BJ (cell line): ENCODE data around the gene TMEM235. TPM values are rescaled to one million over a fixed set of nuclear protein-coding genes. Genes with fewer than 3 reads are reported as not detected.

Source experiments
- CTCF ChIA-PET: fragments of 350-600 bp; formaldehyde crosslinking; extraction: SDS; loops from one replicate; lab custom pipeline; 2021; ENCODE audit warnings: antibody characterized with exemption, inconsistent platforms; lab: Yijun Ruan, JAX
- POLR2A ChIA-PET: fragments of 300-600 bp; sonication (Branson Sonifier 250); formaldehyde crosslinking; extraction: SDS; loops from one replicate; lab custom pipeline; 2021; ENCODE audit warnings: antibody characterized with exemption; lab: Charles Lee
- DNase-seq: peaks from one replicate; pipeline ENCODE4 v3.0.0-alpha.2; 2011; ENCODE audit warnings: low read depth
- H3K27me3 ChIP-seq: 2 replicates; pipeline ENCODE4 v1.6.0; 2011; ENCODE audit warnings: low read length; ENCODE audit not compliant: control insufficient read depth, insufficient read depth
- H3K36me3 ChIP-seq: 2 replicates; pipeline ENCODE4 v1.5.1; 2011; ENCODE audit warnings: low read length; ENCODE audit not compliant: control insufficient read depth, insufficient read depth
- H3K4me3 ChIP-seq: 2 replicates; pipeline ENCODE4 v1.5.1; 2011; ENCODE audit warnings: low read depth, mild to moderate bottlenecking, control low read depth, low read length
- polyA plus RNA-seq: library from polyadenylated mRNA; depleted of rRNA; stranded (reverse); fragments of >200 nt; gene quantifications from 2 replicates; pipeline ENCODE4 v1.2.3, GENCODE V29; 2011
- TF ChIP-seq, protein P1 (sequence below): IDR thresholded peaks from 2 replicates; pipeline ENCODE4 v1.5.1; 2011; ENCODE audit warnings: low read depth, mild to moderate bottlenecking, control low read depth, inconsistent platforms, low read length, moderate library complexity; ENCODE audit not compliant: insufficient read depth

TMEM235 gene
- polyA plus RNA-seq, 1 experiment = not detected

DNA sequence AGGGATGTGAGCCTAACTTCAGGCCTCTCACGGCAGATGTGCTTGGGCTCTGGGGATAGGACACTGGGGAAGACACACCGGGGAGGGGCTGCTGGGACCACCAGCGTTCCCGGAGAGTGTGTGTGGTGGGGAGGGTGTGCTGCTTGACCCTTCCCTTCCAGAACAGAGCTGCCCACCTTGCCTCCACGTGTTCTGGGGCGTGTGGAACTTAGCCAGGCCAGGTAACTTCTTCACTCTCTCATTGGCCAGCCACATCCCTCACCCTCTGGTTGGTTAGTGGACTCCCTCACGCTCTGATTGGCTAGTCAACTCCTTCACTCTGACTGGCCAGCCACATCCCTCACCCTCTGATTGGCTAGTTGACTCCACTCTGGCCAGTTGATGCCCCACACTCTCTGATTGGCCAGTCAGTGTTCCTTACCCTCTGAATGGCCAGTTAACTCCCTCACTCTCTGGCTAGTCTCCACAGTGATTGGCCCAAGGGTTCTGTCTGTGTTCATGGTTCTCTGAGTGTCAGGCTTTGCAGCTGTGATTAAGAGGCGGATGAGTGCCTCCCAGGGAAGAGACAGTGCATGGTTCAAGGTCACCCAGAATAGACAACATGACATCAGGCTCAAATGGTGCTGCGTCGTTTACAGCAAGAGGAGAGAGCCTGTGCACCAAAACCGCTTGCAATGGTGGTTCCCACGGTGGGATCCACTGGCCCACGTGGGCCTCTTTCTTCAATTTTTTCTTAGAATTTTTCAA, 10.0 kb downstream of the TMEM235 start:
- TF ChIP-seq, protein P1, sequence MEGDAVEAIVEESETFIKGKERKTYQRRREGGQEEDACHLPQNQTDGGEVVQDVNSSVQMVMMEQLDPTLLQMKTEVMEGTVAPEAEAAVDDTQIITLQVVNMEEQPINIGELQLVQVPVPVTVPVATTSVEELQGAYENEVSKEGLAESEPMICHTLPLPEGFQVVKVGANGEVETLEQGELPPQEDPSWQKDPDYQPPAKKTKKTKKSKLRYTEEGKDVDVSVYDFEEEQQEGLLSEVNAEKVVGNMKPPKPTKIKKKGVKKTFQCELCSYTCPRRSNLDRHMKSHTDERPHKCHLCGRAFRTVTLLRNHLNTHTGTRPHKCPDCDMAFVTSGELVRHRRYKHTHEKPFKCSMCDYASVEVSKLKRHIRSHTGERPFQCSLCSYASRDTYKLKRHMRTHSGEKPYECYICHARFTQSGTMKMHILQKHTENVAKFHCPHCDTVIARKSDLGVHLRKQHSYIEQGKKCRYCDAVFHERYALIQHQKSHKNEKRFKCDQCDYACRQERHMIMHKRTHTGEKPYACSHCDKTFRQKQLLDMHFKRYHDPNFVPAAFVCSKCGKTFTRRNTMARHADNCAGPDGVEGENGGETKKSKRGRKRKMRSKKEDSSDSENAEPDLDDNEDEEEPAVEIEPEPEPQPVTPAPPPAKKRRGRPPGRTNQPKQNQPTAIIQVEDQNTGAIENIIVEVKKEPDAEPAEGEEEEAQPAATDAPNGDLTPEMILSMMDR = no peak
- Histone ChIP-seq H3K4me3 (no peak overlapping the region), H3K36me3 (no peaks in the 10 kb centered on the region), H3K27me3 (no peaks in the 10 kb centered on the region)
- no peak for DNase-seq
- CTCF ChIA-PET = interaction anchor here (3.6 kb wide), 1 partner anchor 9 kb away, joined by 21 read pairs; no protein-coding TSS in a partner anchor
- POLR2A ChIA-PET = no interaction called here

DNA sequence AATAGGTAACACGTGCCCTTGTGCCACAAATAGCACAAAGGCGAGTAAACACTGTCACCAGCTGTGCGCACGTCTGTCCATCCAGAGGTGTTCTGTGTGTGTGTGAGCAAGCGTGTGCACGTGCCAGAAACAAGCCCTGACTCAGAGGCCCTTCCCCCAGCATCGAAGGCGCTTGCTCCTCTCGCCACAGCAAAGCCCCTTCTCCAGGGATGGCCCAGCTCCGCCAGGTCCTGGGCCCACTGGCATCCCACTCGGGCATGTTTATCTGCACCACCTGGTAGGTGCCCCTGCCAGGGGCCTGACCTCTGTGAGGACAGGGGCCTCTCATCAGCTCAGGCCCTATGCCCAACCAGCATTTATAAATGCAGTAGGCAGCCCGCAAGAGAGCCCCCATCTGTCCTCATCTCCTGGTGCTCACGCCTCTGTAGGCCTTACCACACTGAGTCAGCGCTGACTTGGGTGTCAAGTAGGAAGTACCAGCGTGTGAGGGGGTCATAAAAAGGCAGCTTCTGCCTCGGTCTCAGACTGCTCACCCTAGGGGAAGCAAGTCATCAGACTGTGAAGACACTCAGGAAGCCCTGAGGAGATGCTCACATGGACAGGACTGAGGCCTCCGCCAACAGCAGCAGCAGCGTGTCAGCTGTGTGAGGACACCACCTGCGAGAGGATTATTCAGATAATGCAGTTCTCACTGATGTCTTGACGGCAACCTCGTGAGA, 10.8 kb downstream of the TMEM235 start:
- Histone ChIP-seq H3K4me3 (no peak overlapping the region), H3K27me3 (no peaks in the 10 kb centered on the region), H3K36me3 (no peaks in the 10 kb centered on the region)
- POLR2A ChIA-PET = no interaction called here
- TF ChIP-seq, protein P1 = no peak
- DNase-seq = no peak
- CTCF ChIA-PET = interaction anchor here (3.6 kb wide), 1 partner anchor 8 kb away, joined by 21 read pairs; no protein-coding TSS in a partner anchor

DNA sequence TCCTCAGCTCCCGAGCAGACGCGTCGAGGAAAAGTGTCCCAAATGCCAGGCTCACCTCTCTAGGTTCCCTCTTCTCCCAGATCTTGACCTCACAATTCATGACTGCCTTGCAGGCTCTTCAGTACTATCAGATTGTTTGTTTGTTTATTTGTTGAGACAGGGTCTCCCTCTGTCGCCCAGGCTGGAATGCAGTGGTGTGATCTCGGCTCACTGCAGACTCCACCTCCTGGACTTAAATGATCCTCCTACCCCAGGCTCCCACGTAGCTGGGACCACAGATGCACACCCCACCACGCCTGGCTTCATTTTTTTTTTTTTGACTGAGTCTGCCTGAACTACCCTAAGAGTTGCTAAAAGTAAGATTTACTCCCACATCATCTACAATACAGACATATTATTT, 15.9 kb downstream of the TMEM235 start:
- POLR2A ChIA-PET = no interaction called here
- Histone ChIP-seq H3K27me3 (no peaks in the 10 kb centered on the region; the same call in 1 of the 2 replicates), H3K36me3 (no peaks in the 10 kb centered on the region), H3K4me3 (no peak overlapping the region)
- CTCF ChIA-PET = interaction anchor here (0.9 to 8.5 kb wide), 3 partner anchors 9 to 176 kb away, joined by 3 to 90 read pairs (median 5); no protein-coding TSS in a partner anchor
- TF ChIP-seq, protein P1 = no peak
- DNase-seq = no peak

DNA sequence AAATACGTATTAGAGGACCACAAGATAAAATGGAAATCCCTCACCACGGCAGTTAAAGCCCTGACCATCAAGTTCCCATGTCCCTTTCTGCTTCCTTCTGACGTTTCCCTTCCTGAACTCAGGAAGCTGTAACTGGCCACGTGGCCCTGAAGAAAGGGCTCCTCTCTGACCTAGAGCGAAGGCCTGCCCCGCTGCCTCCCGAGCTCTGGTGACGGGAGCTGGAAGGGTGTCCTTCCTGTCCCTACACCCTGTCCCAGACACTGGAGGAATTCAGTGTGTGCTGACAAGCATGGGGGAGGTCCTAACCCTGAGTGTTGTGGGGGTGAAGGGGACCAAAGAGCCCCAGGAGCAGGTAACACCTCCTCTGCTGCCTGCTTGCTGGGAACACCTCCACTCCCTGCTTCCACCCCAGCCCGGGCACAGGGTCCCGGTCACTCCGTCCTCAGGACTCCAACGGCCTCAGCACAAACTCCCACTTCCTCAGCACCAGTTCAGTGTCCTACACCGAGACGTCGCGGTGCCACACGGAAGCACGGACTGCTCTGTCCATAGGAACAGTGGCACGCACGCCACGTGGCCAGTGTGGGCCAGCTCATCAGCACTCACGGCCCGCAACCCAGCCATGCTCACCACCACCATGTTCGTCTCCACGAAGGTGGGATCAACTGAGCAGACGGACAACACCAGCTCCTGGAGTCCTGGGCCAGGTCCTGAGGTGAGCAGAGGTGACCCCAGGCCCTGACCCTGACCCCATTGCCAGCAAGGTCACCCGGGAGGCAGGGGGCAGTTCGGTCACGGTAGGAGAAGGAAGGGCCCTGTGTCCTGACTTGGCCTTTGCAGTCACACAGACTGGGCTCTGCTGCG, 16.9 kb downstream of the TMEM235 start:
- TF ChIP-seq, protein P1 = no peak
- H3K4me3 ChIP-seq = no peak overlapping the region
- no peak for DNase-seq
- H3K27me3 ChIP-seq = no peaks in the 10 kb centered on the region; the same call in 1 of the 2 replicates
- CTCF ChIA-PET = interaction anchor here (0.7 to 8.5 kb wide), 5 partner anchors 10 to 229 kb away, joined by 3 to 90 read pairs (median 30); partner anchors contain the start of gene SOCS3
- H3K36me3 ChIP-seq = no peaks in the 10 kb centered on the region
- POLR2A ChIA-PET = no interaction called here
